Gastrocnemius medialis (tissue), 4 donors: ENCODE measurements around the gene VTI1B. TPM values are rescaled to one million over a fixed set of nuclear protein-coding genes. Genes with fewer than 3 reads are reported as not detected.

Experiments used
- ATAC-seq, 2 donors: fragments of 150-250 bp; one replicate each; pipeline ENCODE4 v1.9.1; 2016
- DNase-seq, 2 donors: peaks; one replicate each; pipeline ENCODE4 v3.0.0-alpha.2; 2019
- H3K27ac ChIP-seq, 4 donors: fragments of 200-600 bp; sonication (generic); 1 replicate in 1 of 4; 2 replicates in 3 of 4; pipeline ENCODE4 v1.5.1; 2016 to 2018; ENCODE audit warnings: mild to moderate bottlenecking in 2 of 4, moderate library complexity in 1 of 4
- H3K27me3 ChIP-seq, 3 donors: fragments of 200-600 bp; sonication (generic) in 2 of 3; 1 replicate in 1 of 3; 2 replicates in 2 of 3; pipeline versions ENCODE4 v1.5.1 to v1.6.0; 2016 to 2019; ENCODE audit warnings: mild to moderate bottlenecking in 1 of 3, moderate library complexity in 1 of 3
- H3K36me3 ChIP-seq, 2 donors: fragments of 200-600 bp; sonication (generic) in 1 of 2; one replicate each; pipeline ENCODE4 v1.5.1; 2017 to 2018
- H3K4me1 ChIP-seq, 2 donors: fragments of 200-600 bp; sonication (generic) in 1 of 2; one replicate each; pipeline ENCODE4 v1.5.1; 2016 to 2017; ENCODE audit warnings: mild to moderate bottlenecking in 2 of 2
- H3K4me3 ChIP-seq, 4 donors: fragments of 200-600 bp; sonication (generic) in 3 of 4; 1 replicate in 1 of 4; 2 replicates in 3 of 4; pipeline ENCODE4 v1.5.1; 2016 to 2019; ENCODE audit warnings: mild to moderate bottlenecking in 2 of 4
- H3K9me3 ChIP-seq, 3 donors: fragments of 200-600 bp; sonication (generic) in 2 of 3; 1 replicate in 1 of 3; 2 replicates in 2 of 3; pipeline ENCODE4 v1.5.1; 2016 to 2019
- POLR2A ChIP-seq, 2 donors: fragments of 450-650 bp; IDR thresholded peaks; one replicate each; pipeline ENCODE4 v1.6.1; 2017; ENCODE audit warnings: antibody characterized with exemption in 2 of 2, mild to moderate bottlenecking in 2 of 2, moderate library complexity in 2 of 2
- in situ Hi-C, 4 donors: fragments of 200-750 bp; cut with MboI; loops; one replicate each; pipeline versions ENCODE4 v1.15.0 to v1.8.0; 2017; ENCODE audit warnings: low sequenced_read_pairs in 4 of 4
- intact Hi-C: fragments of 100-400 bp; cut with DNase I; formaldehyde crosslinking; loops from one replicate; pipeline ENCODE4 v1.15.1; 2023; ENCODE audit warnings: low total_unique reads
- total RNA-seq, 4 donors: library from RNA; depleted of rRNA; stranded (reverse); fragments of >200 nt; gene quantifications; one replicate each; pipeline versions ENCODE4 v1.1.0 to v1.2.3, GENCODE V29; 2016
- TF ChIP-seq, protein P1 (sequence below), 5 experiments: fragments of 450-650 bp in 3 of 5; fragments of 200-600 bp in 2 of 5; sonication (generic) in 2 of 5; IDR thresholded peaks in 4 of 5; conservative IDR thresholded peaks in 1 of 5; 1 replicate in 4 of 5; 2 replicates in 1 of 5; pipeline ENCODE4 v1.5.1; 2016 to 2019; ENCODE audit warnings: antibody characterized with exemption in 5 of 5, mild to moderate bottlenecking in 3 of 5, moderate library complexity in 3 of 5

VTI1B gene
- total RNA-seq, 4 donors from 2014 or later = 33.7 to 69.1 (median 52.8) TPM

DNA sequence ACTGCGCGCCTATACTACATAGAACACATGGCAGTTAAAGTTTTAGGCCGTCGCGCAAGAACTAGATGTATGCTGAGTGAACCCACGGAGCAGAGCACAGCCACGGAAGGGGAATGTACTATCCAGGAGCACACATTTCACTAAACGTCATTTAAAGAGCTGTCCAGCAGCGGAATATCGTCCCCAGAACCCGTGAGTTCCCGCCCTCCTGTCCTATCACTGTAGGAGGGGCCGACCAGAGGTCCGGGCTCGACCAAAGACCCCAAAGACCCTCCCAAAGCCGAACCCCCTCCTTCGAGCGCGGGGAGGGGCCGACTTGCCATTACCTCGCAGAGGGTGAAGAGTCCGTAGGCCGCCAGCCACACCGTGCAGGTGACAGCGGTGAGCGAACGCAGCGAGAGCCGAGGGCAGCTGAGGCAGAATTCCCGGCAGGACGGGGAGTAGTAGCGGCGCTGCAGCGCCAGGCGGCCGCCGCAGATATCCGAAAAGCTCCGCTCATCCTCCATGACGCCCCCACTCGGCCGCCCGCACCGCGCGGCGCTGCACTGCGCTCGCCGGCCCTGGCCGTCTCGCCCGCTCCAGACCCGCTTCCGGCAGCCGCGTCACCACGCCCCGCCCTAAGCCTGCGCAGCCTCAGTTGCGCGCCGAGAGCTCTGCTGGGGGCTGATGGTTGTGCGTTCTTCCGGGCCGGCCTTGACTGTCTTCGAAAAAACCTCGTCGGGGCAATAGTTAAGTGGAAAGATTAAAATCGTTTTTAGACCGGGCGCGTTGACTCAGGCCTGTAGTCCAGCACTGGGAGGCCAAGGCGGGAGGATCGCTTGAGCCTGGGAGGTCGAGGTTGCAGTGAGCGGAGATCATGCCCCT lies 74.5 kb downstream of the VTI1B start, which contains the start of gene PIGH:
Gene PIGH (minus strand): TSS at position 571 of the 864 bp plus-strand sequence. CDS start 65 bp downstream, at position 506.
- intact Hi-C loops (loop anchor here (1.0 kb wide), 1 partner anchor 74 kb away; the partner anchor contains the start of gene VTI1B), in situ Hi-C loops (no loop called here)
- peak; percentile 85 to 86 for TF ChIP-seq POLR2A (IDR thresholded peaks at IDR 0.05)
- TF ChIP-seq, protein P1, sequence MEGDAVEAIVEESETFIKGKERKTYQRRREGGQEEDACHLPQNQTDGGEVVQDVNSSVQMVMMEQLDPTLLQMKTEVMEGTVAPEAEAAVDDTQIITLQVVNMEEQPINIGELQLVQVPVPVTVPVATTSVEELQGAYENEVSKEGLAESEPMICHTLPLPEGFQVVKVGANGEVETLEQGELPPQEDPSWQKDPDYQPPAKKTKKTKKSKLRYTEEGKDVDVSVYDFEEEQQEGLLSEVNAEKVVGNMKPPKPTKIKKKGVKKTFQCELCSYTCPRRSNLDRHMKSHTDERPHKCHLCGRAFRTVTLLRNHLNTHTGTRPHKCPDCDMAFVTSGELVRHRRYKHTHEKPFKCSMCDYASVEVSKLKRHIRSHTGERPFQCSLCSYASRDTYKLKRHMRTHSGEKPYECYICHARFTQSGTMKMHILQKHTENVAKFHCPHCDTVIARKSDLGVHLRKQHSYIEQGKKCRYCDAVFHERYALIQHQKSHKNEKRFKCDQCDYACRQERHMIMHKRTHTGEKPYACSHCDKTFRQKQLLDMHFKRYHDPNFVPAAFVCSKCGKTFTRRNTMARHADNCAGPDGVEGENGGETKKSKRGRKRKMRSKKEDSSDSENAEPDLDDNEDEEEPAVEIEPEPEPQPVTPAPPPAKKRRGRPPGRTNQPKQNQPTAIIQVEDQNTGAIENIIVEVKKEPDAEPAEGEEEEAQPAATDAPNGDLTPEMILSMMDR (IDR thresholded peaks at IDR 0.05 in 4 of 5, conservative IDR thresholded peaks at IDR 0.05 in 1 of 5) = peak; percentile 58 to 70 (median 67)
- peak; percentile 92 to 93 for ATAC-seq
- DNase-seq = peak; percentile 75 to 85
- peak within 1 kb of the TSS; percentile 89 to 95 (median 92) for H3K27ac ChIP-seq
- H3K27me3 ChIP-seq = no peaks in the 10 kb centered on the region
- peak within 1 kb of the TSS; percentile 92 to 98 (median 95) for H3K4me3 ChIP-seq
- H3K9me3 ChIP-seq = no peaks in the 10 kb centered on the region
- no peaks in the 10 kb centered on the region for H3K36me3 ChIP-seq
- H3K4me1 ChIP-seq = peaks cover 5 to 13% of the 10 kb centered on the region in 2 donors

Other genes with a start within 250 kb of the VTI1B start
- 1 to 10 TPM in 1 of 4 donors, under 1 TPM in 2, not detected in 1; 0.07 to 3.3 (median 0.20) TPM for gene TMEM229B, start 185.9 kb downstream of the VTI1B start, total RNA-seq
- 1 to 10 TPM in 3 of 4 donors, under 1 TPM in 1; 0.75 to 3.4 (median 2.5) TPM for gene PLEKHH1, start 141.3 kb downstream of the VTI1B start, total RNA-seq
- 10 to 100 TPM; 27.8 to 48.5 (median 35.3) TPM for gene PIGH, start 74.4 kb downstream of the VTI1B start, total RNA-seq
- 100 to 1,000 TPM in 2 of 4 donors, 1 to 10 TPM in 2; 4.0 to 662 (median 152) TPM for gene ARG2, start 54.7 kb downstream of the VTI1B start, total RNA-seq
- 1 to 10 TPM; 6.6 to 8.3 (median 7.5) TPM for gene RDH11, start 21.1 kb upstream of the VTI1B start, total RNA-seq
- under 1 TPM in 1 of 4 donors, not detected in 3; 0.13 TPM for gene RDH12, start 27.3 kb upstream of the VTI1B start, total RNA-seq
- 10 to 100 TPM; 16.3 to 26.3 (median 17.6) TPM for gene ZFYVE26, start 142.0 kb upstream of the VTI1B start, total RNA-seq
- 1 to 10 TPM; 1.6 to 3.3 (median 2.4) TPM for gene RAD51B, start 145.1 kb upstream of the VTI1B start, total RNA-seq